CD4-positive, alpha-beta T cell treated with Interferon gamma for 1 hour (primary cell): Measurements from ENCODE around the gene KBTBD8.

ENCODE experiments used
- DNase-seq: peaks from one replicate; pipeline ENCODE4 v3.0.0-alpha.2; 2020

Gene KBTBD8

GRCh38 chr3:67044295-67044694 lies 46.2 kb downstream of the KBTBD8 start:
- no peak for DNase-seq

GRCh38 chr3:67044955-67045354 lies 46.8 kb downstream of the KBTBD8 start:
- DNase-seq, result no peak

GRCh38 chr3:67045711-67046465 lies 47.8 kb downstream of the KBTBD8 start:
- no peak for DNase-seq

GRCh38 chr3:67047051-67047450 lies 48.9 kb downstream of the KBTBD8 start:
- DNase-seq, result no peak

- DNase-seq, result no peak
Measured at GRCh38 chr3:67048067-67048714, 50.1 kb downstream of the KBTBD8 start.

GRCh38 chr3:67048715-67049074 lies 50.6 kb downstream of the KBTBD8 start:
- no peak for DNase-seq

GRCh38 chr3:67059443-67059842 lies 61.3 kb downstream of the KBTBD8 start:
- DNase-seq, result no peak
